Stimulated activated CD8-positive, alpha-beta memory T cell treated with anti-CD3 and anti-CD28 coated beads, Interleukin-4, amount 100 ng/mL, for 48 hours (primary cell): ENCODE results near the gene IGSF3.
A peak's percentile ranks its signal among the peaks of the same experiment; 100 is the strongest.
"Not testable (repeated sequence)": the region's sequence is repeated elsewhere in the genome, so short reads cannot be mapped to it uniquely, and the experiment has no call there.

Experiments used
- DNase-seq: peaks from one replicate; pipeline ENCODE4 v3.0.0-alpha.2; 2020

IGSF3 gene

GRCh38 chr1:116593977-116594376 is 73.6 kb downstream of the IGSF3 start:
- not testable (repeated sequence) for DNase-seq

DNA sequence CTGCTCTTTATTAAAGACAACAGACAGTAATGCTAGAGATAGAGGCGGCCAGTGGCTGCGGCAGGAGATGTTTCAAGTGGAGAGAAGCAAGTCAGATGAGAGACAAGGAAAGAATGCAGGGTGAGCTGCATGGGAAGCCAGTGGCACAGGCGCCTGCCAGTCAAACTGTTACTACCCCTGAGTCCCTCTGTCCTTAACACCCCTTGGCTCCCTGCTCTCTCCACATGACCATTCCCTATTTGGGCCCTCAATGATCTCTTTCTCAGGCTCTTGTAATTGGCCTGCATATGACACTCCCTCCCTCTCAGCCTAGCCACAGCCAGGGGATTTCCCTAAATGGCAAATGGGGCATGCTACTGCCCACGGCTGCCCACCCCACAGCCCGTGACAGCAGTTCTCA is 74.1 kb downstream of the IGSF3 start:
- not testable (repeated sequence) for DNase-seq

GRCh38 chr1:116591951-116592605 is 75.5 kb downstream of the IGSF3 start:
- DNase-seq, result not testable (repeated sequence)

GRCh38 chr1:116591006-116591950 is 76.3 kb downstream of the IGSF3 start:
- DNase-seq, result not testable (repeated sequence)

GRCh38 chr1:116590359-116591005 is 77.1 kb downstream of the IGSF3 start:
- DNase-seq, result not testable (repeated sequence)

DNA sequence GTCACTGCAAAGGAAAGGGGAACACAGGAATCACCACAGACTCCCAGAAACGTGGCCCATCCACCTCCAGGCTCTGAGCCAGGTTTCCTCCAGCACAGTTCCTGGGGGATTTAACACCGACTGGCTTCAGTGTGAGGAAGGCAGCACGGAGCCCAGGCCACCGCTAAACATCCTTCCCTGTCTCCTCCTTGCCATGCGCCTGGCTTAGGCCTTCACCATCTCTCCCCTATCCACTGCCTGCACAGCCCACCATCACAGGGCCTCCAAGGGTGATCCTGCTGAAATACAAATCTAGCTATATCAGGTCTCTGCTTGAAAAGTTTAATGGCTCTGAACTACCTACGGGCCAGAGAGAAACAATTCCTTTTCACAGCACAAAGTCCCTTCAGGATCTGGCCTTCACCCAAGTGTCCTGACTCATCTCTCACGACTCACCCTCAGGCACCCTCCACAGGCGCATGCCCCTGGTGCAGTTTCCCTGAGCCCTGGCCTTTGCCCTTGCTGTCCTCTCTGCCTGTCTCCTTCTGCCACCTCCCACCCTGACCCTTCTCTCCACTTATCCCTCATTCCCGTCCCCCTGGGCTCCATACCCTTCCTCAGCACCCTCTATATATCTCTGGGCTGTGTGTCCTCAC is 78.3 kb downstream of the IGSF3 start:
- DNase-seq, result not testable (repeated sequence)

GRCh38 chr1:116587501-116588227 is 79.9 kb downstream of the IGSF3 start:
- DNase-seq, result no peak

DNA sequence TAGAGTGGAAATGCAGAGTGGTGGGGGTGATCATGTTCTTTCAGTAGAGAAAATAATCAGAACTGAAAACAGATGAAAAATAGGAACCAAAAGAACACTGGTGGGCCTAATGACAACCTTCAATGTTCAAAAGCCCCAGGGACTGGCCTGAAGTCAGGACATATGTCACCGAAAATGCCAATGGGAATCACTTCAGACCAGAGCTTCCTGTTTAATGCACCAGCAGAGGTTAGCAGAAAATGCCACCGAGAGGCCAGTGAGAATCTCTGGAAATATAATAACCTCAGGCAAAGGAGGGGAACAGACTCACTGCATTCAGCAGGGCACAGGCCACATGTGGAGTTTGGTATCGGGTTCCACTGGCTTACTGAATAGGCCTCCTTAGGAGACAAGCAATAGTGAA is 80.8 kb downstream of the IGSF3 start:
- no peak for DNase-seq

GRCh38 chr1:116585886-116586285 is 81.6 kb downstream of the IGSF3 start:
- DNase-seq, result no peak

DNA sequence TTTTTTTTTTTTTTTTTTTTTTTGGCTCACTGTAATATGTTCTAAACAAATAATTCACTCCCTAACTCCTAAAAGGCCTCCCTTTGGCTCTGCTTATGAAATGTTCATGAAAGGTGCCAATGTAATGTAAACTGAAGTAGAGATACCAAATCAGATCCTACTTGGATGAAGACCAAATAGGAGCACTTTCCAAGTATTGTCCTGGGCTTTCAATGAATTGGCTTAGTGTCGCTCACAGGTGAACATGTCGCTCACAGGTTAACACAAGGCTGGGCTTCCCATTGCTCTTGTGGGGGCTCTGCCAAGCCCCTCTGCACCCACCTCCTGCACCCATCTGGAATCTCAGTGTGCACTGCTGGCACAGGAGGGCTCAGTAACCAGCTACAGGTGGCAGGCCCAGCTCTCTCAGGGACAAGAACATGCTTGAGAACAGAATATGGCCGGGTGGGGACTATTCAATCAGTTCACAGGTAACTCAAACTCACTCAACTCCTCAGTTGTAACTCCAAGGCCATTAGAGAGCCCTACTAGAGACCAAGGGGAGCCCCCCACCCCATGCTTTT is 86.1 kb downstream of the IGSF3 start:
- no peak for DNase-seq

GRCh38 chr1:116580446-116581322 is 86.8 kb downstream of the IGSF3 start:
- no peak for DNase-seq

DNA sequence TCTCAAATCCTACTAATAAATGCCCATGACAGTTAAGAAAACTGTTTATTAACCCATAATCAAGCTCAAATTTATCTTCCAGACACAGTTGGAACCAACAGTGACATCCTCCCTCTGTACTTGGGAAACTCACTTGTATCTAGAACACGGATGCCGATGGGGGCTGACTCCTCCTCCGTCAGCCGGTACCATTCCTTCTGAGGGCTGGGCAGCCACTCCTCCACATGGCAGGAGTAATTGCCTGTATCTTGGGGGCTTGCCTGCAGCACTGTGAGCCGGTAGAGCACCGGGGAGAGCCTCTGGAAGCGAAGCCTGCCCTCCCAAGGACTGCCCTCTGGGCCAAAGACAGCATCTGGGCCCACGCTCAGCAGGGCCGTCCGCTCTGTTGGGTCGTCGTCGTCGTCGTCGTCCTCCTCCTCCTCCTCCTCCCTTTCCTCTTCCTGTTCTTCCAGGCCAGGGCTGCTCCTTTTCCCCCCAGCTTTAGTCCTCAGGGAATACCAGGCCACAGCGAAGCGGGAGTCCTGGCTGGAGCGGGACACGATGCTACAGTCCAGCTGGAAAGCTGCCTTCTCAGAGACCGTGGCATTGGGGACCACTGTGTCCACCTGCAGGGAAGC is 88.2 kb downstream of the IGSF3 start:
- DNase-seq, result no peak

DNA sequence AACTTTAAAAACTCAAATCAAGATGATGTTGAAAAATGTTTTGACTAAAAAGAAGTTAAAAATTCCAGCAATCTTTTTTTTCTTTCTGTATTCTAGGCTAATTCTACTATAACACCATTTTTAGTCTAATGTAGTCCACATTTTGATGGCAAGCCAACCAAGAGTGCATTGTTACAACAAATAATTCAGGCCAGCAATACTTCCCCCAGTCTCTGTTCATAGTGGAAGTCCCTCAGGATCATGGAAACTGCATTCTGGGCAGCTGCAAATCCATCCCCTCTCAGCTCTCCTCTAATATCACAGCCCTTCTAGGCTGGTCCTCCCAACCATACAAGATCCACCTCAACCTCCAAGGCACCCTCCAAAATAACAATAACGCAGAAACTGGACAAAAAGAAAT is 89.0 kb downstream of the IGSF3 start:
- DNase-seq, result no peak

GRCh38 chr1:116577759-116578314 is 89.7 kb downstream of the IGSF3 start:
- no peak for DNase-seq

DNA sequence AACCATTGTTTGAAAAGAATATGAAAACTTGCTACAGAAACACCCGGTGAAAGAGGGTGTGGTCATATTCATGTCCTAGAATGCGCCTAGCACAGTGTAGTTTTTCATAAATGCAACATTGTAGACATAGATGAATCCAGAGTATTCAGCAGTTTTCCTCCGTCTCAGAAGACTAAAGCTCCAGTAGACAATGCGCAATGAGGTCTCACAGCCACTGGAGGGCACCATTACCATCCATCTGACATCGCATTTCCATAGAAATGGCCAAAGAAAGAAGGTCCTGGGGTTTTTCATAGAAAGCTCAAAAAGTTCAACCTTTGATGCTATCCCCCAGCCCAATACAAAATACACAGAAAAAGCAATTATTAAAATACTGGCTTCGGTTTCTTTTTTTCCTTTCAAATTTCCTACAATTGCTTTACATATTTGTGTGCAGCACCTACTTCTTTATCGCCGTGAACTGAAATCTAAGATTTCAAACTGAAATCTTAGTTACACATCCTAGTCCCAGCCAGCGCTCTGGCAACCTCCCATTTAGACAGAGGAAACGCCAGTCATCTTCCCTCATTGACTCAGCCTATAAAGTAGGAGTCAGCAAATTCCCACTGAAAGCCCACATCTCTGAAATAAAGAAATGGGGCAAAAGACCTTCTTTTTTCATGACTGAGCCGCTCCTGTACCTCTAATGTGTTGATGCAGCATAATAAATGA is 92.8 kb downstream of the IGSF3 start:
- DNase-seq, result peak; percentile 74

GRCh38 chr1:116573431-116574095 is 94.0 kb downstream of the IGSF3 start:
- no peak for DNase-seq

GRCh38 chr1:116572771-116573430 is 94.6 kb downstream of the IGSF3 start:
- no peak for DNase-seq

- no peak for DNase-seq
These were observed 95.4 kb downstream of the IGSF3 start for GRCh38 chr1:116572099-116572498.
